Raji (cell line): ENCODE results near the gene LRRC43.

Source experiments
- POLR2A ChIP-seq: IDR thresholded peaks from 2 replicates; pipeline ENCODE4 v1.6.1; 2011; ENCODE audit warnings: low read depth, low read length, control low read depth; ENCODE audit not compliant: insufficient read depth

LRRC43 gene

DNA sequence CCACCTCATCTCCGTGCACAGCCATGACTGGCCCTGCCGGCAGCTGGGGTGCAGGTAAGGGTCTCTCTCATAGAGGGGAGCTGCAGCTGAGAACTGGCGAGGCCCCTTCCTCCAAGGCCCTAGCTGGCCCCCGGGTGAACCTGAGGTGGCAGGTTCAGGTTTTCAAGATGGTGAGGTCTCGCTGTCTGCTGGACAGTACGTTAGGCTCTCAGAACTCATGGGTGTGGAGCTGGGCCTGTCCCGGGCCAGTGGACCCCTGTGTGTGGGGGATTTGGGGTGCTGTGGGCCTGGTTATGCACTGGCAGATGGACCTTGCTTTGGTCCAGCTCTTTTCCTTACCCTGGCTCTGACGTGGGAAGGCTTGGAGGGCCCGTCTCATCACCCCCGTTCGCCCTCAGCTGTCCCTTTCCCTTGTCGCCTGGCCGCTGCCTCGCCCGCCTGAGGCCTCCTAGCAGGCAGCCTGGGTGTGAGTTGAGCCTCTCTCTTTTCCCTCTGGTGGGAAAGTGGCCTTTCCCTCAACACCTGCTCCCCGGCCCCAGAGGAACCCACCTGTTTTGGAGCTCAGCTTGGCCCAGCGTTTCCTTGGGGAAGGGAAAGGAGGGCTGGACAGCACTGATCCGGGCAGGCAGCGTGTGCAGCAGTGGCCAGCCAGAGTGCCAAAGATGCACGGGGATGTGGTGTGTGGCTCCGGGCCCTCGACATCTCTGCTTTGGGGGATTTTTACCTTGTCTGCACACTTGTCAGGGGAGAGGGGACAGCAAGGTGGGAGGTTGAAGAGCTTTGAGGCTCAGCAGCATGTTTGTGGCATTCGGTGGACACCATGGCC is 37.2 kb upstream of the LRRC43 start:
- TF ChIP-seq POLR2A: no peak

DNA sequence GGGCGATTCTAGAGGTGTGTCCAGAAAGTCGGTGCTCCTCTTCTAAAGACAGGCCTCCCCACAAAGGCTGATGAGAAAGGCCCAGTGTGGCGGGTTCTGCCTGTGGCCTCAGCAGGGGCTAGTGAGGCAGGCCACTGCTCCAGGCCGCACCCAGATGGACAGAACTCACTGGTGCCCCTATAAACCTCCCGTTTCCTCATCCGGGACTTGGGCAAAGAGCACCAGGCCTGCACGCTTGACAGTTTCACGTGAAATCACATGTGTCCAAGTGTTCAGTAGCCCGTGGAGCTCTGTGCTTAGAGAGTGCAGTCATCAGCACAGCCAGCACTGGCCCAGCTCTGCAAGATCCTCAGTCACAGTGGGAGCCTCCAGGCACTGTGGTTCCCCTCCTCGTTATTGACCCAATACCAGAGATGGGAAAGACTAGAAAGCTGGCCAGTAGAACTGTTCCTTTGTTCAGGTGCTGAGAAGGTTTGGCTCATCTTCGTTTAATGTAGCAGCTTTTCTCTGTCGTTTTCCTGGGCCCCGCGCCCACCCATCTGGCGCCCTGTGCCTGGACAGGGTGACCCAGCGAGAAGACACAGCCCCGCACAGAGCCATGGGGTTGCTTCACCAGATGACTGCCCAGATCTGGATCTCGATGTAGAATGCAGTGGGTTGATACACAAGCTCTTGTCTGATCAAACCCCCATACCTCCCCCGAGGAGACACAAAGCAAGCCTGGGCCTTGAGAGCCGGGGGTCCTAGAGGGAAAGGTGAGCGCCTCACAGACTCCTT is 35.2 kb upstream of the LRRC43 start:
- no peak for TF ChIP-seq POLR2A

DNA sequence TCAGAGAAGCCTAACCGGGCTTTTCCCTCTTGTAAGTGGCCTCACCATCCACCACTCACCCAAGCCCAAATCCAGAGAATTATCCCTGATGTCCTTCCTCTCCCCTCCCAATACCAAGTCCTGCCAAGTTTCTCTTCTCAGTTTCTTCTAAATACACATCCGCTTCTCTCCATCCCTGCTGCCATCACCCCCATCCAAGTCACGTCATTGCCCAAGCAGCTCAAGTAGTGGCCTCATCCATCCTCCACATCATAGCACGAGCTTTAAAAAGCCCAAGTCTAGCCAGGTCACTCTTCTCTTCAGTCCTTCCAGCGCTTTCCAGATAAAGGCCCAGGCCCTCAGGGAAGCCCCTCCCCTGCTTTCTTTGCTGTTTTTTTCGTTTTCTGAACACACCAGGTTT is 34.3 kb upstream of the LRRC43 start:
- TF ChIP-seq POLR2A: no peak

DNA sequence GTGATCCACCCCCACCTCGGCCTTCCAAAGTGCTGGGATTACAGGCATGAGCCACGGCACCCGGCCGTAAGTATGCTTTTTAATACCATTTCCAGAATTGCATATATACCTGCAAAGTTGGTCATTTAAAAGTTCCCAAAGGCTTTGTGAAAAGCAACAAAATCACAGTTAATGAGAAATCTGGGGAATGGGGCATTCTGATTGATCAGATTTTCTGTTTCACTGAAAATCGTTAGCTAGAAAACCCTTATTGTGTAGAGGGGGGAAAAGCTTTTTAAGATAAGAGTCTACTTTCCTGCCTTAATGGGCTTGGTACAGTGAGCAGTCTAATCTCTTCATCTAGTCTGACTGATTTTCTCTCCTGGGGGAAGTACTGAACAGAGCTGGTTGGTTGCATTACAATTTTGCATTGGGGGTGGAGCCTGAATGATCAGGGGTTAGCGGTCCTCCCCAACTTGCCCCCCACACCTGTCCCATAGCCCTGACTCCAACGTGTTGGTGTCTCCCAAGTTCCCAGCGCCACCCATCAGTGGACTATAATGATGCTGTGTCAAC is 32.7 kb upstream of the LRRC43 start:
- TF ChIP-seq POLR2A: no peak

DNA sequence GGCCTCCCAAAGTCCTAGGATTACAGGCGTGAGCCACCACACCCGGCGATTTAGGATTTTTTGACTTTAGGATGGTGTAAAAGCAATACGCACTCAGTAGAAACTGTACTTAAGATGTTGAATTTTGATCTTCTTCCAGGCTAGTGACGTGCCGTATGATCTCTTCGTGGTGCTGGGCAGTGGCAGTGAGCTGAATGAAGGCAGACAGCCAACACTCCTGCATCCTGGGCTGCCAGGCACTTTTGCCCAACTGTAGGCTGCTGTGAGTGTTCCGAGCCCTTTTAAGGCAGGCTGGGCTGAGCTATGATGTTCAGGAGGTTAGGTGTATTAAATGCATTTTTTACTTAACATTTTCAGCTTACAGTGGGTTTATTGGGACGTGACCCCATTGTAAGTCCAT is 30.2 kb upstream of the LRRC43 start:
- no peak for TF ChIP-seq POLR2A

DNA sequence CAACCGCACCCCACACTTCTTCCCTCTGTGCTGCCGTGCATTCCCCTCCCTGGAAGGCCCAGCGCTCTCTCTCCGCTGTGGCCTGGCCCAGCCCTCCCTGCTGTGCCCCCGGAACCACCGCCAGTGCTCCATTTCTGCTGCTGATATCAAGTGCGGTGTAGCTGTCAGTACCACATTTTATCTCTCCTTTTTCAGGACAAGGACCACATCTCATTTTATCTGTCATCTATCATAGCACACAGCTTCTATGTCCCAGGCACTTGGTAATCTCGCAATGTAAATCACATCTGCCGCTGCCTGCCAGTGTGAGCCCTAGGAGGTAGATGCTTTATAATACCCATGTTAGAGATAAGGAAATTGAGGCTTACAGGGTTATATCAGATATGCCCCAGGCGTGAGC is 27.2 kb upstream of the LRRC43 start:
- no peak for TF ChIP-seq POLR2A

DNA sequence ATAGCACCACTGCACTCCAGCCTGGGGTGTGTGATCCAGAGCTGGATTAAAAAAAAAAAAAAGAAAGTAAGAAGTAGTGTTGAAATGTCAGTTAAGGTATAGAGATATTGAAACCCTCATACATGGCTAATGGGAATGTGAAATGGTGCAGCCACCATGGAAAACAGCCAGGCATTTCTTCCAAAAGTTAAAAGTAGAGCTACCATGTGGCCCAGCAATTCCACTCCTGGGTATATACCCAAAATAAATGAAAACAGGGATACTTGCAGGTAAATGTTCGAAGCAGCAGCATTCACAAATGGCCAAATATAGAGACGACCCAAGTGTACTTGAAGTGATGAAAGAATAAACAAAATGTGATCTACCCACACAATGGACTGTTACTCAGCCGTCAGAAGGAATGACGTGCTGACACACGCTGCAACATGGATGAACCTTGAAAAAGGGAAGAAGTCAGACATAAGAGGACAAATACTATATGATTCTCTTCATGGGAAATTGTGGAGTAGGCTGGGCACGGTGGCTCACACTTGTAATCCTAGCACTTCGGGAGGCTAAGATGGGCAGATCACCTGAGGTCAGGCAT is 24.1 kb upstream of the LRRC43 start:
- no peak for TF ChIP-seq POLR2A

DNA sequence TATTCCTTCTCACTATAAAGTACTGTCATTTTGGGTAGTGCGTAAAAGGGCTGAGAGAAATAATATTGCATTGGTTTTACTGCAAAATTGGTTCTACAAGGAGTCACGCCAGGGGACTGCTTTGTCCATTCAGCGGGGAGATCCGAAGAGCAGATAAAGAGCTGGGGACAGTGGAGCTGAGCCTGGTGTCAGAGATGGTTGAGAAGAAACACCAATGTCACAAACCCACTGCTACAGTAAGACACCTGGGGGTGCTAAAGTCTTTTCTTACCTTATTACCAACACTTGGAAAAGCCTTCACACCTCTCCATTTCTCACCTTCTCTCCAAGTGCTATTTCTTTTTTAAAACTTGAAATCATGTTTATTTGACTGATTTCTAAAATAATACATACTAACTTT is 23.0 kb upstream of the LRRC43 start:
- no peak for TF ChIP-seq POLR2A

DNA sequence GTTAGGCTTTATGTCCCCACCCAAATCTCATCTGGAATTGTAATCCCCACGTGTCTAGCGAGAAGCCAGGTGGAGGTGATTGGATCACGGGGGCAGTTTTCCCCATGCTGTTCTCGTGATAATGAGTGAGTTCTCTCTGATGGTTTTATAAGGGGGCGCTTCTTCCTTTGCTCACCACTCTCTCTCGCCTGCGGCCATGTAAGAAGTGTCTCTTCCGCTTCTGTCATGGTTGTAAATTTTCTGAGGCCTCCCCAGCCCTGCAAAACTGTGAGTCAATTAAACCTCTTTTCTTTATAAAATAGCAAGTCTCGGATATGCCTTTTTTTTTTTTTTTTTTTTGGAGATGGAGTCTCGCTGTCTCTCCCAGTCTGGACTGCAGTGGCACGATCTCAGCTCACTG is 22.2 kb upstream of the LRRC43 start:
- TF ChIP-seq POLR2A: no peak

DNA sequence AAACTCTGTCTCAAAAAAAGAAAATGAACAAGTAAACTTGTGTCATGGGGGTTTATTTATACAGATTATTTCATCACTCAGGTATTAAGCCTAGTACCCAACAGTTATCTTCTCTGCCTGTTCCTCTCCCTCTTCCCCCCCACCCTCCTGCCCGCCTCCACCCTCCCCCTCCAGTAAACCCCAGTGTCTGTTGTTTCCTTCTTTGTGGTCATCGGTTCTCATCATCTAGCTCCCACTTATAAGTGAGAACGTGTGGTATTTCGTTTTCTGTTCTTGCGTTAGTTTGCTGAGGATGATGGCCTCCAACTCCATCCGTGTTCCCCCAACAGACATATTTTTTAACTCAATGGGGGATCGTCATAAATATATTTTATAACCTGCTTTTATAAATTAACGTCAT is 21.2 kb upstream of the LRRC43 start:
- TF ChIP-seq POLR2A: no peak

DNA sequence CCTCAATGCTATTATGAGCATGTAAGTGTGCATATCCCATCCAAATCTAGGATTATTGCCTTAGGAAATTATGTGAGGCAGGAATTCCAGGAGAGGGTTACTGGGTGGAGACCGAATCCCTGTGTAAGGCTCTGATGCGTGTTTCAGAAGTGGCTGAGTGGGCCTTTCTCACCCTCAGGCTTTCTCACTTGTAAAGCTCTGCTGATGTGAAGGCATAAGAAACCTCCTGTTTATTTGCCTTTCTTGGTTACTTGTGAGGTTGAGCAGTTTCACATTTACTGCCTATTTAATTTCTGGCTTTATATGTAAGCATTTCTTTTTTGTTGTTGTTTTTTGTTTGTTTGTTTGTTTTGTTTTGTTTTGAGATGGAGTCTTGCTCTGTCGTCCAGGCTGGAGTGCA is 19.9 kb upstream of the LRRC43 start:
- TF ChIP-seq POLR2A: no peak

DNA sequence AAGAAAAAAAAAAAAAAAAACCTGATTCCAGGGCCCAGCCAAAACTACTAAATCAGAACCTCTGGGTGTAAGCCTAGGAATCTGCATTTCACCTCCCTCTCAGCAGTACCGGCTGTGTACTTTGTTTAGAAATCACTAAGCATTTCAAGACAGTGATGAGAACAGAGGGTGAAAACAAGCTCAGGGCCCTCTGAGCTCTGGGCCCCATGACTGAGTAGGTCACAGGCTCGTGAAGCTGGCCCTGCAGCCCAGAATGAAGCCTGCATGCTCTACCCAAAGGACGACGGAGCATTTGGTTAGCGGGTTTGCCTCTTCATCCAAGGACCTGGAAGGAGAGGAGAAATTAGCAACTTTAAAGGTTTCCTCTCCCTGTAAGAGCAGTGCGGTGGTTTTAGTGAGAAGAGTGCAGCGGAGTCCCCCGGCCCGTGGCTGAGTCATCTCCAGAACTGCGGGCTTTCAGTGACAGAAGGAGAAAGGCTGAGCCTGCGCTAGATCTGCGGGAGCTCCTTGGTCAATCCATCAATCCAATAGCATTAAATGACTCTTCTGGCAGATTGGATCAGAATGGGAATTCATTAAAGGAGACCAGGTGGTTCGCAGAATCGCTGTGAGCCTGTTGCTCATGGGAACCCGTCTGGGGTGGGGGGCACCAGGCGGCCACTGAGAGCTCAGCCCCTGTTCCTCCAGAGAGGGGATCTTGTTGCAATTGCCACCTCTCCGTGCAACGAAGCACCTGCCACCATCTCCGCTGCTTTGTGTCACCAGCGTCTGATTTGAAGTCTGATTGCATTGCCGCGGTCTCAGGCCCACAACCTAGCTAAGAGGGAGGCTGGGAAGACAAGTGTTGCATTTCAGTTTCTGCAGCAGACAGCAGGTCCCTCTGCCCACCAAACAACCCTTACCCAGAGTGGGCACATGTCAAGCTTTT is 16.2 kb upstream of the LRRC43 start:
- TF ChIP-seq POLR2A: no peak

DNA sequence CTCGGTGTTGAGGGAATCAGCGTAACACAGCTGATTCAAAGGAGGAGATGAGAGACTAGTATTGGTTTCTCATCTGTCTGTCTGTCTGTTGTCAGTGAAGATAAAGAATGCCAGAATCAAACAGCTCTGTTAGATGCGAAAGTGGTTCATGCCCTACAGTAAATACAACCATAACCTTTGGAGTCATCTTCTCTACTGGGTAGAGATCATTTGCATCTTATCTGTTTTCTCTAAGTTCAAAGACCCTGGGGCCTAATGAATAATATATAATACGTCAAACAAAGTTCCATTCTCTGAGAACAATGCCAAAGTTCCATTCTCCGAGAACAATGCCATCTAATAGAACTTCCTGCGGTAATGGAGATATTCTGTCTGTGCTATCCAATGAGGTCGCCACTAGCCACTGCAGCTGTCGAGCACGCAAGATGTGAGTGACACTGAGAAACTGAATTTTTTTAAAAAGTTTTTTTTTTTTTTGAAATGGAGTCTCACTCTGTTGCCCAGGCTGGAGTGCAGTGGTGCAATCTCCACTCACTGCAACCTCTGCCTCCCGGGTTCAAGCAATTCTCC is 15.5 kb upstream of the LRRC43 start:
- no peak for TF ChIP-seq POLR2A

DNA sequence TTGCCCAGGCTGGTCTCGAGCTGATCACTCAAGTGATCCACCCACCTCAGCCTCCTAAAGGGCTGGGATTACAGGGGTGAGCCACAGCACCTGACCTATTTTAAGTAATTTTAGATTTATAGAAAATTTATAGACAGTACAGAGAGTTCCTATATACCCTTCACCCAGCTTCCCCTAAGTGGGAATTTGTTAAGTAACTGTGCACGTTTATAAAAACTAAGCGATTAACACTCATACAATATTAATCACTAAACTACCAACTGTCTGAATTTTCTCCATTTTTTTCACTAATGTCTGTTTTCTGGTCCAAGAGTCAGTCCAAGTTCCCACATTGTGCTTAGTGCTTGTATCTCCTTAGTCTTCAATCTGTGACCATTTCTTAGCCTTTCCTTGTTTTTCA is 14.4 kb upstream of the LRRC43 start:
- TF ChIP-seq POLR2A: no peak

DNA sequence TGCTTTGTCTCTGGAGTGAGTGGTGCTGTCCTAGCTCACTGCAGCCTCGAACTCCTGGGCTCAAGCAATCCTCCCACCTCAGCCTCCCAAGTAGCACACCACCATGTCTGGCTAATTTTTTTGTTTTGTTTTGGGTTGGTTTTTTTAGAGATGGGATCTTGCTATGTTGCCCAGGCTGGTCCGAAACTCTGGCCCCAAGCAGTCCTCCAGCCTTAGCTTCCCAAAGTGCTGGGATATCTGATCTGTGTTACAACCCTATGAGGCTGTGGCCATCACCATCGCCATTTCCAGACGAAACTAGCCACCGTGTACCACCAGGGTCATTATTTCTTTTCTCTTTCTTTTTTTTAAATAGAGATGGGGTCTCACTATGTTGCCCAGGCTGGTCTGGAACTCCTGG is 11.5 kb upstream of the LRRC43 start:
- no peak for TF ChIP-seq POLR2A
